B cell (primary cell): ENCODE data around the gene OXER1. TPM values are rescaled to one million over a fixed set of nuclear protein-coding genes. Genes with fewer than 3 reads are reported as not detected.

Experiments used
- ATAC-seq: fragments of 200-7000 bp; cut with Tn5 transposase; one replicate; pipeline ENCODE4 v1.10.0; 2021; ENCODE audit warnings: low read depth, mild to moderate bottlenecking, moderate number of reproducible peaks, moderate library complexity
- CTCF ChIA-PET: fragments of 350-600 bp; sonication (Branson Sonifier 250); formaldehyde crosslinking; loops from one replicate; lab custom pipeline; 2021; ENCODE audit warnings: antibody characterized with exemption, inconsistent platforms; lab: Charles Lee
- POLR2A ChIA-PET: fragments of 350-600 bp; sonication (Branson Sonifier 250); formaldehyde crosslinking; loops from one replicate; lab custom pipeline; 2021; ENCODE audit warnings: antibody characterized with exemption; lab: Charles Lee
- DNase-seq: peaks from one replicate; pipeline ENCODE4 v3.0.0; 2013
- H2AFZ ChIP-seq: 2 replicates; pipeline ENCODE4 v1.6.1; 2012; ENCODE audit warnings: mild to moderate bottlenecking, low read depth, low read length; ENCODE audit not compliant: insufficient read depth, poor library complexity, severe bottlenecking
- H3K27ac ChIP-seq, 2 donors: 1 replicate in 1 of 2; 2 replicates in 1 of 2; pipeline ENCODE4 v1.5.1; 2012 to 2013; ENCODE audit warnings: low read length in 2 of 2, mild to moderate bottlenecking in 2 of 2, moderate library complexity in 1 of 2
- H3K27me3 ChIP-seq, 4 experiments: fragments of 200-600 bp in 1 of 4; sonication (generic) in 1 of 4; replicated peaks in 1 of 4; 1 replicate in 2 of 4; 2 replicates in 2 of 4; pipeline versions ENCODE4 v1.6.1 to v1.7.0; 2013 to 2016; ENCODE audit warnings: low read length in 3 of 4, mild to moderate bottlenecking in 2 of 4, mixed read lengths in 1 of 4, moderate library complexity in 1 of 4; ENCODE audit not compliant: insufficient read depth in 4 of 4, control insufficient read depth in 3 of 4; ENCODE audit errors: control extremely low read depth in 1 of 4
- H3K36me3 ChIP-seq, 2 experiments: replicated peaks in 1 of 2; 1 replicate in 1 of 2; 2 replicates in 1 of 2; pipeline versions ENCODE4 v1.6.1 to v1.7.1; 2013; ENCODE audit warnings: low read length in 1 of 2; ENCODE audit not compliant: insufficient read depth in 2 of 2, control insufficient read depth in 1 of 2; ENCODE audit errors: control extremely low read depth in 1 of 2, extremely low read depth in 1 of 2
- H3K4me1 ChIP-seq, 2 donors: fragments of 200-600 bp in 1 of 2; sonication (generic) in 1 of 2; 1 replicate in 1 of 2; 2 replicates in 1 of 2; pipeline versions ENCODE4 v1.5.1 to v1.6.1; 2013 to 2017; ENCODE audit warnings: low read length in 2 of 2; ENCODE audit not compliant: control insufficient read depth in 2 of 2, insufficient read depth in 2 of 2
- H3K4me2 ChIP-seq: replicated peaks from 2 replicates; pipeline ENCODE3; 2012; ENCODE audit warnings: mild to moderate bottlenecking, low read depth, low read length; ENCODE audit not compliant: poor library complexity, severe bottlenecking
- H3K4me3 ChIP-seq, 5 experiments: fragments of 200-600 bp in 1 of 5; sonication (generic) in 1 of 5; 1 replicate in 3 of 5; 2 replicates in 2 of 5; pipeline versions ENCODE4 v1.5.1 to v1.7.0; 2011 to 2016; ENCODE audit warnings: low read length in 4 of 5, mild to moderate bottlenecking in 4 of 5, low read depth in 2 of 5, control low read depth in 1 of 5, moderate library complexity in 1 of 5; ENCODE audit not compliant: insufficient read depth in 1 of 5; ENCODE audit errors: control extremely low read depth in 1 of 5, extremely low read depth in 1 of 5
- H3K79me2 ChIP-seq: fragments of 200-600 bp; sonication (generic); one replicate; pipeline ENCODE4 v1.6.0; 2016; ENCODE audit warnings: low read length; ENCODE audit not compliant: control insufficient read depth, insufficient read depth
- H3K9ac ChIP-seq: fragments of 200-600 bp; sonication (generic); 2 replicates; pipeline ENCODE4 v1.6.1; 2017; ENCODE audit warnings: mild to moderate bottlenecking, low read length, moderate library complexity
- H3K9me3 ChIP-seq, 3 donors: one replicate each; pipeline versions ENCODE4 v1.6.1 to v1.7.1; 2013; ENCODE audit warnings: low read length in 2 of 3; ENCODE audit not compliant: control insufficient read depth in 2 of 3, insufficient read depth in 1 of 3; ENCODE audit errors: control extremely low read depth in 1 of 3
- H4K20me1 ChIP-seq: 2 replicates; pipeline ENCODE4 v1.6.0; 2012; ENCODE audit warnings: mild to moderate bottlenecking, low read length; ENCODE audit not compliant: insufficient read depth, control insufficient read depth, poor library complexity, severe bottlenecking
- H3K27ac Mint-ChIP-seq: one replicate; pipeline ENCODE4 v1.8.0; 2021; ENCODE audit warnings: mixed read lengths
- H3K27me3 Mint-ChIP-seq: one replicate; pipeline ENCODE4 v1.8.0; 2021; ENCODE audit warnings: mixed read lengths
- H3K4me1 Mint-ChIP-seq: one replicate; pipeline ENCODE4 v1.8.0; 2021; ENCODE audit warnings: mixed read lengths
- H3K4me3 Mint-ChIP-seq: one replicate; pipeline ENCODE4 v1.8.0; 2021; ENCODE audit warnings: mixed read lengths
- H3K9me3 Mint-ChIP-seq: one replicate; pipeline ENCODE4 v1.8.0; 2022; ENCODE audit warnings: mixed read lengths; ENCODE audit not compliant: insufficient read depth
- CTCF ChIP-seq: fragments of 200-600 bp; IDR thresholded peaks from one replicate; pipeline ENCODE4 v1.8.0; 2022; ENCODE audit warnings: antibody characterized with exemption, mild to moderate bottlenecking
- EZH2 ChIP-seq: IDR thresholded peaks from 2 replicates; pipeline ENCODE4 v1.6.1; 2012; ENCODE audit warnings: borderline replicate concordance, low read depth, mild to moderate bottlenecking, moderate library complexity, low read length; ENCODE audit not compliant: insufficient read depth, poor library complexity, severe bottlenecking
- WGBS: methylation state at CpG from one replicate; pipeline ENCODE4 v1.1.5; 2013; ENCODE audit warnings: missing lambda C conversion rate; ENCODE audit not compliant: insufficient coverage; 5-methylcytosine and 5-hydroxymethylcytosine counted together
- intact Hi-C: fragments of 100-400 bp; cut with micrococcal nuclease; formaldehyde crosslinking; loops from one replicate; pipeline ENCODE4 v1.10.0; 2022
- polyA plus RNA-seq: library from polyadenylated mRNA; depleted of rRNA; stranded (reverse); fragments of >200 nt; gene quantifications from 2 replicates; pipeline ENCODE4 v1.2.3, GENCODE V29; 2012
- total RNA-seq, 2 donors: library from RNA; stranded (reverse); fragments of 120-200 nt in 1 of 2; gene quantifications; 1 replicate in 1 of 2; 2 replicates in 1 of 2; pipeline versions ENCODE4 v1.2.3 to v1.2.4, GENCODE V29; 2013 to 2022

OXER1 gene
- total and polyA plus RNA-seq, 2 donors (not counting 1 experiment from before 2014, with no cell fraction given), result 3.2 to 3.3 TPM

GRCh38 chr2:42741140-42741539, 22.8 kb downstream of the OXER1 start:
- no peak overlapping the region for H3K9ac ChIP-seq
- no peaks in the 10 kb centered on the region for H3K4me1 ChIP-seq
- ChIA-PET POLR2A (no interaction called here), CTCF (no interaction called here)
- H4K20me1 ChIP-seq, result no peaks in the 10 kb centered on the region
- H3K27me3 ChIP-seq, result no peaks in the 10 kb centered on the region
- ATAC-seq, result no peak
- no peak overlapping the region for H3K27ac Mint-ChIP-seq
- H3K36me3 ChIP-seq, result peaks cover 0 to 8% of the 10 kb centered on the region in 2 experiments
- H3K4me1 Mint-ChIP-seq, result peaks cover 5% of the 10 kb centered on the region
- DNase-seq, result no peak
- no peak overlapping the region for H3K4me2 ChIP-seq
- peaks cover 9% of the 10 kb centered on the region for H3K9me3 Mint-ChIP-seq
- intact Hi-C loops, result no loop called here
- H3K79me2 ChIP-seq, result no peaks in the 10 kb centered on the region
- peaks cover 2 to 16% (median 3%) of the 10 kb centered on the region in 3 donors for H3K9me3 ChIP-seq
- no peak overlapping the region for H3K27ac ChIP-seq
- no peaks in the 10 kb centered on the region for H3K27me3 Mint-ChIP-seq
- TF ChIP-seq CTCF (no peak), EZH2 (no peak)
- 60% methylated on average over 1 of the region's 3 CpGs for WGBS
- H2AFZ ChIP-seq, result no peak overlapping the region
- no peak overlapping the region for H3K4me3 ChIP-seq
- no peak overlapping the region for H3K4me3 Mint-ChIP-seq

- H3K4me3 Mint-ChIP-seq, result no peak overlapping the region
- Histone ChIP-seq H3K4me1 (no peaks in the 10 kb centered on the region), H3K27ac (no peak overlapping the region), H3K79me2 (no peaks in the 10 kb centered on the region), H2AFZ (no peak overlapping the region), H3K9ac (no peak overlapping the region), H3K9me3 (peaks cover 7 to 21% (median 15%) of the 10 kb centered on the region in 3 donors), H3K4me2 (no peak overlapping the region), H3K27me3 (no peaks in the 10 kb centered on the region), H4K20me1 (no peaks in the 10 kb centered on the region), H3K36me3 (peaks cover 0 to 14% of the 10 kb centered on the region in 2 experiments), H3K4me3 (no peak overlapping the region)
- ATAC-seq, result no peak
- no peak for TF ChIP-seq CTCF
- TF ChIP-seq EZH2, result no peak
- peaks cover 5% of the 10 kb centered on the region for H3K4me1 Mint-ChIP-seq
- ChIA-PET POLR2A (no interaction called here), CTCF (no interaction called here)
- no peaks in the 10 kb centered on the region for H3K27me3 Mint-ChIP-seq
- no peak overlapping the region for H3K27ac Mint-ChIP-seq
- no peak for DNase-seq
- intact Hi-C loops, result no loop called here
- H3K9me3 Mint-ChIP-seq, result peaks cover 16% of the 10 kb centered on the region
Measured at GRCh38 chr2:42736598-42737322, 27.2 kb downstream of the OXER1 start.
